Measurements from ENCODE around the gene IQGAP1. TPM values are rescaled to one million over a fixed set of nuclear protein-coding genes. Genes with fewer than 3 reads are reported as not detected.

The IQGAP1 gene
- total RNA-seq, 4 donors from 2014 or later, result 162 to 334 (median 168) TPM

DNA sequence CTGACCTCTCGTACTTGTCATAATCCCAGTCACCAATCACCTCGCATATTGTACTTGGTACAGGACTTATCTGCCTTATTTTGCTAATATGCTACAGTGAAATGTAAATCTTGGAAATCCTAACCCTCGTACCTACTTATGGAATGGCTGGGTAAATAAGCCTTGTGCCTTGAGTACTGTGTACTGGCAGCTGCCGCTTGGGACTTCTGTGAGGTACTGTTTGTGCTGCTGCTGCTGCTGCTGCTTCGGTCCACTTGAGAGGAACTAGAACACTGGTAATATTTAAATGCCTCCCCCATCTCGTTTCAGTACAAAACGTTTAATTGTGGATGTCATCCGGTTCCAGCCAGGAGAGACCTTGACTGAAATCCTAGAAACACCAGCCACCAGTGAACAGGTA lies 99.1 kb downstream of the IQGAP1 start:
- Histone ChIP-seq H3K27me3 (no peaks in the 10 kb centered on the region), H3K4me3 (no peak overlapping the region), H3K9me3 (no peaks in the 10 kb centered on the region), H3K36me3 (peaks cover 0 to 100% (median 0%) of the 10 kb centered on the region in 3 donors), H3K4me1 (no peaks in the 10 kb centered on the region), H3K27ac (no peak overlapping the region)
- TF ChIP-seq POLR2A (IDR thresholded peaks at IDR 0.05), result no peak
- TF ChIP-seq, protein P1, sequence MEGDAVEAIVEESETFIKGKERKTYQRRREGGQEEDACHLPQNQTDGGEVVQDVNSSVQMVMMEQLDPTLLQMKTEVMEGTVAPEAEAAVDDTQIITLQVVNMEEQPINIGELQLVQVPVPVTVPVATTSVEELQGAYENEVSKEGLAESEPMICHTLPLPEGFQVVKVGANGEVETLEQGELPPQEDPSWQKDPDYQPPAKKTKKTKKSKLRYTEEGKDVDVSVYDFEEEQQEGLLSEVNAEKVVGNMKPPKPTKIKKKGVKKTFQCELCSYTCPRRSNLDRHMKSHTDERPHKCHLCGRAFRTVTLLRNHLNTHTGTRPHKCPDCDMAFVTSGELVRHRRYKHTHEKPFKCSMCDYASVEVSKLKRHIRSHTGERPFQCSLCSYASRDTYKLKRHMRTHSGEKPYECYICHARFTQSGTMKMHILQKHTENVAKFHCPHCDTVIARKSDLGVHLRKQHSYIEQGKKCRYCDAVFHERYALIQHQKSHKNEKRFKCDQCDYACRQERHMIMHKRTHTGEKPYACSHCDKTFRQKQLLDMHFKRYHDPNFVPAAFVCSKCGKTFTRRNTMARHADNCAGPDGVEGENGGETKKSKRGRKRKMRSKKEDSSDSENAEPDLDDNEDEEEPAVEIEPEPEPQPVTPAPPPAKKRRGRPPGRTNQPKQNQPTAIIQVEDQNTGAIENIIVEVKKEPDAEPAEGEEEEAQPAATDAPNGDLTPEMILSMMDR (IDR thresholded peaks at IDR 0.05), result no peak
- DNase-seq, result no peak

- H3K4me1 ChIP-seq, result no peaks in the 10 kb centered on the region
- no peaks in the 10 kb centered on the region for H3K27me3 ChIP-seq
- no peak overlapping the region for H3K27ac ChIP-seq
- TF ChIP-seq, protein P1 (IDR thresholded peaks at IDR 0.05), result no peak
- no peak for TF ChIP-seq POLR2A (IDR thresholded peaks at IDR 0.05)
- no peak for DNase-seq
- H3K36me3 ChIP-seq, result peaks cover 0 to 100% (median 0%) of the 10 kb centered on the region in 3 donors
- H3K9me3 ChIP-seq, result no peaks in the 10 kb centered on the region
- H3K4me3 ChIP-seq, result no peak overlapping the region
Measured at GRCh38 chr15:90489514-90489913, 101.5 kb downstream of the IQGAP1 start.

DNA sequence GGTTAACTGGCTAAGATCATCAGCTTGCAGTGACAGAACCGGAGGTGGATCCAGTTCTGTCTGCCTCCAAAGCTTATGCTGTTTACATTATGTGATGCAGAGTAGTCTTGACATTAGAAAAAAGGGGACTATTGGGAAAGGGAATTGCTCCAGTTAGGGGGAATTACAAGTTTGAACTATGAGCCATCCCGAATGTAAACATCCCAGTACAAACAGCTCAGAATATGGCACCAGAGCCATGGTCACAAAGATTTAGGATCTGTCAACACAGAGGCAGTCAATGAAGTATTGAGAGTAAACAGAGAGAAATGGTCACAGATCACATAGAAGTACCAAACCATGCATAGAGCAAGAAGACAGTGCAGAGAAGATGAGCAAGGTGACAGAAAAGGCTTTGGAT lies 101.9 kb downstream of the IQGAP1 start:
- no peaks in the 10 kb centered on the region for H3K4me1 ChIP-seq
- no peak for DNase-seq
- no peaks in the 10 kb centered on the region for H3K9me3 ChIP-seq
- peaks cover 0 to 100% (median 0%) of the 10 kb centered on the region in 3 donors for H3K36me3 ChIP-seq
- TF ChIP-seq POLR2A (IDR thresholded peaks at IDR 0.05), result no peak
- TF ChIP-seq, protein P1 (IDR thresholded peaks at IDR 0.05), result no peak
- H3K4me3 ChIP-seq, result no peak overlapping the region
- no peak overlapping the region for H3K27ac ChIP-seq
- no peaks in the 10 kb centered on the region for H3K27me3 ChIP-seq

GRCh38 chr15:90493647-90494046 lies 105.6 kb downstream of the IQGAP1 start:
- no peak for DNase-seq
- TF ChIP-seq, protein P1 (IDR thresholded peaks at IDR 0.05), result no peak
- no peak for TF ChIP-seq POLR2A (IDR thresholded peaks at IDR 0.05)
- Histone ChIP-seq H3K9me3 (no peaks in the 10 kb centered on the region), H3K27ac (no peak overlapping the region), H3K4me1 (no peaks in the 10 kb centered on the region), H3K4me3 (no peak overlapping the region), H3K36me3 (peaks cover 0 to 98% (median 0%) of the 10 kb centered on the region in 3 donors), H3K27me3 (no peaks in the 10 kb centered on the region)

DNA sequence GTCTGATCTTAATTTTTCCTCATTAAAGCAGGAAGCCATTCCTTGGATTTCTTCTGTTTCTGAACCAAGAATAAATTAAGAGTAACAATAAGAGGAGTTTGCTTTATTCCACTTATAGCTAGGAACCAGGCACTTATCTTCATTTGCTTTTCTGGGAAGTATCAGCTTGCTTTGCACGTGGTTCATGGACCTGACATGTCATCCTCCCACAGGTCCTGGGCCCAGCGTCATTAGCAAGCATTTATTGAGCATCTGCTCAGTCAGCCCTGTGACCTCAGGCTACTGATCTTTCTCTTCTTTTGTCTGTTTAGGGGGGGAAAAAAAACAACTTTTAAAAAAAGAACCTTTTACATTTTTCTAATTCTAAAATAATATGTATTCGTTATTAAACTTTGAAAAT lies 107.0 kb downstream of the IQGAP1 start:
- TF ChIP-seq, protein P1 (IDR thresholded peaks at IDR 0.05), result no peak
- no peak for TF ChIP-seq POLR2A (IDR thresholded peaks at IDR 0.05)
- H3K27ac ChIP-seq, result no peak overlapping the region
- H3K27me3 ChIP-seq, result no peaks in the 10 kb centered on the region
- no peaks in the 10 kb centered on the region for H3K4me1 ChIP-seq
- peaks cover 0 to 98% (median 0%) of the 10 kb centered on the region in 3 donors for H3K36me3 ChIP-seq
- H3K9me3 ChIP-seq, result no peaks in the 10 kb centered on the region
- H3K4me3 ChIP-seq, result no peak overlapping the region
- no peak for DNase-seq

DNA sequence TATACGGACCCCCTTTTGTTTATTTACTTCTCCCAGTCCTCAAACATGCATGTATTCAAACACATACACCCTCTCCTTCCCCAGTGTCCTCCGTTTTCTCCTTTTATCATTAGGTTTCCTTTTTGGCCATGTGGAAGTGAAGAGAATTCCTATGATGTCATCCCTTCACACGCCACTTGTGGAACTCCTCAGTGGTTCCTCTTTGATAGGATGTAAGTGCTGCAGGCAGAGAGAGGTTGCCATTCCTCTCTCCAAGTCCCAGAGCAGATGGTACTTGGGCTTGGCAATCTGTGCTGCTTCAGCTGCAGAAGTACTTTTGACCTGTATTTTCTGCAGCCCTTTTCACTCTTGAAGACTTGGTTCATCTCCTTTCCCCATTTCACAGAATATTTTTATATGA lies 108.7 kb downstream of the IQGAP1 start:
- Histone ChIP-seq H3K36me3 (peaks cover 0 to 98% (median 0%) of the 10 kb centered on the region in 3 donors), H3K27ac (no peak overlapping the region), H3K9me3 (no peaks in the 10 kb centered on the region), H3K27me3 (no peaks in the 10 kb centered on the region), H3K4me3 (no peak overlapping the region), H3K4me1 (no peaks in the 10 kb centered on the region)
- TF ChIP-seq POLR2A (IDR thresholded peaks at IDR 0.05), result no peak
- TF ChIP-seq, protein P1 (IDR thresholded peaks at IDR 0.05), result no peak
- no peak for DNase-seq

Data from Peyer's patch (tissue), 4 donors.